Brain pericyte (primary cell): ENCODE results near the gene KIRREL3.

Experiments used
- DNase-seq: peaks from one replicate; pipeline ENCODE4 v3.0.0-alpha.2; 2012; ENCODE audit warnings: low read depth, low spot score

KIRREL3 gene

GRCh38 chr11:126740846-126741245, 259.7 kb downstream of the KIRREL3 start:
- no peak for DNase-seq

DNA sequence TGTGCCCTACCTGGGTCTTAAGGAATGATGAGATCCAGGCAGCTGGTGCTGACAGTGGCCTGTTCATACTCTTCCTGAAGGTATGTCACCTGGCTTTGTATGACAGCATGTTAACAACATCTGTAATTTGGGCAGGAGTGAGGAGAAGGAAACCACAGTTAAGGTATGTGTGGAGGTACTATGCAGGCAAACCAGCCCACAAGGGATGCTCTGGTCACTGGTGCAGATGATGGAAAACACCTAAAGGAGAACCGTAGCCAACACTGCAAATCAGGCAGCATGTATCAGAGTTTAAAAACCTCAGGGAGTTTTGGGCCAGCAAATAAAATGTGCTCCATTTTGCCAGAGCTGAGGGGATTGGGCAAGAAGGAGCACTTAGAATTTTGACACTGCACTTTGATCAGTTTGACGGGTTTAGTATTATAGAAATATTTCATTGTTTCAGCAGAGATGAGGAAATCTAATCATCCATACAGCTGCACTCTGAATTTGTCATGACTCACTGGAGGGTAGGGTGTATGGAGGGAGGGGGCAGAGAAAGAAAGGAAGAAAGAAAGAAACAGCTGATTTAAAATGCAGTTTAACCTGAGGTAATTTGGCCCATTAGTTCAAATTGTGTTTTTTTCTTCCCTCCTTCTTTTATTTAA, 260.9 kb downstream of the KIRREL3 start:
- DNase-seq = no peak

DNA sequence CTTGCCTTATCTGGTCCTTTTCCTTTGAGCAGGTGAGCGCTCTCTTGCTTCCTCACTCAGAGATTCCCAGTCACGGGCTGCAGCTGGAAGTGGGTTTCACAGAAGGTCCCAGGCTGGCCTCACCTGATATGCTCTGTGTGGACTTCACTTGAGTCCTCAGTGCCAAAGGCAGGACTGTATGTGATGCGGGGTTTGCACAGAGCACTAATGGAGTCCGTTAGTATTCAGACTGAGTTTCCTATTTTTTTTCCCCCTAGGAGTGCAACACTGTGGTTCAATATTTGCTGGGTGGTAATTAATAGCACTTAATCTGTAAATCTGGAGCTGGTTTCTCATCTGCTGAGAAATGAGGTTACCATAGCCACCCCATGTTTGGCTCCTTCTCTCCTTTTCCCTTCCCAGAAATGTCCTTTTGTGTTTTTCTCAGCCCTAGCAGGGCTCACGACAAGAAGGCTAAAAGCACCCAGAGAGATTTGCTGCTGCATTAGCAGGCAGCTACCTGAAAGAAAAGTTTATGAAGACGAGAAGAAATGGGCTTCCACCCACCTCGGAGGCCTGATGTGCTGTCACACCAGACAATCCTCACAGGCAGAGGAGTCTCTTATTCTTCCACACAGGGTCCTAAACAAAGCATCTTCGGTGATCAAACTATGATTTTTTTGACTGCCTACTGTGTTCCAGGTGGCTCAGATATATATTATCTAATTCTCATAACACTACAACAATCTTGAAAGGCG, 262.1 kb downstream of the KIRREL3 start:
- no peak for DNase-seq

GRCh38 chr11:126736682-126737572, 263.6 kb downstream of the KIRREL3 start:
- no peak for DNase-seq

GRCh38 chr11:126734752-126735151, 265.8 kb downstream of the KIRREL3 start:
- DNase-seq = no peak

DNA sequence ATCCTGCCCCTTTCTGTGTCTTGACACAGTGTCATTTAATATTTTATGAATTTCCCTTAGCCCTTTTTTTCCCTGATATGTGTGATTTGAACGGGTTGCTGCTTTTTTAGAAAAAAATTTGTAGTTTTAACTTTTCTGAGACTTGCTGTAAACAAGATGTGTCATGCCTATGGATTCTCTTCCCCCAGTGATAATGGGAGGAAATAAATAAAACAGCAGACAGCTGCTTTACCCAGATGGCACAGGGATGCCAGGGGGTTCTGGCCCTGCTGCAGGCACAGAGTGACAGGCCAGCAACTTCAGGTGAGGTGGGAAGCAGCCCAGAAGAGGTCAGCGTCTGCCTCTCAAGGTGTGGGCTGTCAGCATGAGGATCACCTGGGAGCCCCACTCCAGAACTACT, 266.9 kb downstream of the KIRREL3 start:
- DNase-seq = no peak

GRCh38 chr11:126732981-126733380, 267.6 kb downstream of the KIRREL3 start:
- DNase-seq = no peak

DNA sequence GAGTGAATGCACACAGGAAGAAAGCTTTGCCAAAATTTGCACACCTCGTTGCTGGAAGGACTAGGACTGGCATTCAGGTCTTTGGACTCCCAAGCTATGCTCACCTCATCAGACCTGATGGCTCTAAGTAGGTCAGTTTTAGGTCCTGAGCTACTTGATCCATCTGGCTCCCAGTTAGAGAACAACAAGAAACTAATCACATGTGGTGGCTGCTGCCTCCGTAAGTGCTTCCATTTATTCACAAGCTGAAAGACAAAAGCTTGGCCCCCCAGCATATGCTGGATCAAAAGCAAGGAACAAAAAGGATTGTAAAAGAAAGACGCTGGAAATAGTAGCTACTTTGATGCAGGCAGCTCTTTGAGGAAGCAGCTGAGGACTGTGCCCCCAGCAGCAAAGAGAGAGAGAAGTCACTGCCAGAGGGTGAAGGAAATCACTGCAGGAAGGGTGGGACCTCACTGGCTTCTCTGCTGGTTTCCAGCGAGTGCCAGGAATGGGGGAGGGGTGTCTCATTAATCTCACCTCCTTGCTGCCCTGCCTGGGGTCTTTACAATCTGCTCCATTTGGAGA, 268.9 kb downstream of the KIRREL3 start:
- no peak for DNase-seq

GRCh38 chr11:126727381-126727780, 273.2 kb downstream of the KIRREL3 start:
- no peak for DNase-seq

- no peak for DNase-seq
These were observed 275.0 kb downstream of the KIRREL3 start for GRCh38 chr11:126725521-126725920.

GRCh38 chr11:126725043-126725442, 275.5 kb downstream of the KIRREL3 start:
- no peak for DNase-seq

DNA sequence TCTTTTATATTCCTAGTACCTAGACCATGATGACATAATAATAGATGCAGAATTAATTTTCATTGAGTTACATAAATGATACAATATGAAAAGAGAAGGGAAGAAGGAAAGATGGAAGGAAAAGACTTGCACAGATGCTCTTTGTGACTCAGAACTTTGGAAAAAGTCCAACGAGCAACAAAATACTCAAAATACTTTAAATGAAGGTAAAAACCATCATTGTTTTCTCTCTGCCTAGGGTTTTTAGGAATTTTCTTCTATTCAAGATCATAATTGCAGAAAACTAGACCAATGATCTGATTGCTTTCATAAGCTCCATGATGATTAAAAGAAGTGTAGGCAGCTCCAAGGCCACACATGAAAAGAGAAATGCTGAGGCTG, 276.9 kb downstream of the KIRREL3 start:
- no peak for DNase-seq

DNA sequence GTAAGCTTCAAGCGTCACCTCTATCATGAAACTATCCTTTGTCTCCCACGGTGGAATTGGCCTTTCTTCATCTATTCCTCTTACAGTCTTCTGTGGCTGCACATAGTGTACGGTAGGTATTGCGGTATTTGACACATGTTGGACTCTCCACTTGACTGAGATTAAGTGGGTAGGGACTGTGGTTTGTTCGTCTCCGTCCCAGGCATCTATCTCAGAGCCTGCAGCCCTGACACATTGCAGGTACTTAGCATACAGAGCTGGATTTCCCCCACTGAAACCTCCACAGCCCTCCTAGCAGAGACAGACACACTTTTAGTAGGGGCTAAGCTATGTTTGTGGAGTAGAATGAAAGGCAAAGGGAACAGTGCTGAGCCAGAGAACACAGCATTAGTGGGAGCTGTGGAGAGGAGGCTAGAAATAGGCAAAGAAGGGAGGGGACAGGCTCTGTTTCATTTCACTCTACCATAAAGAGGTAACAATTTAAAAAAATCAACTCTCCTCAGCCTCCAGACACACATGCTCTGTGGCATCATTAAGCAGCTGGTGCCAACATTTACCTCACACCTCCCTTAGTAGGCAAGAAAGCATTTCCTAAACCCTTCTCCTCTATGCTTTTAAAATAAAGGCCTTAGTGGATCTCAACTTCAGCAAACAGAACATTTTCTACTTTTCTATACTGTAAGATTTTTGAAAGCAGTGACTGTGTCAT, 277.5 kb downstream of the KIRREL3 start:
- no peak for DNase-seq

DNA sequence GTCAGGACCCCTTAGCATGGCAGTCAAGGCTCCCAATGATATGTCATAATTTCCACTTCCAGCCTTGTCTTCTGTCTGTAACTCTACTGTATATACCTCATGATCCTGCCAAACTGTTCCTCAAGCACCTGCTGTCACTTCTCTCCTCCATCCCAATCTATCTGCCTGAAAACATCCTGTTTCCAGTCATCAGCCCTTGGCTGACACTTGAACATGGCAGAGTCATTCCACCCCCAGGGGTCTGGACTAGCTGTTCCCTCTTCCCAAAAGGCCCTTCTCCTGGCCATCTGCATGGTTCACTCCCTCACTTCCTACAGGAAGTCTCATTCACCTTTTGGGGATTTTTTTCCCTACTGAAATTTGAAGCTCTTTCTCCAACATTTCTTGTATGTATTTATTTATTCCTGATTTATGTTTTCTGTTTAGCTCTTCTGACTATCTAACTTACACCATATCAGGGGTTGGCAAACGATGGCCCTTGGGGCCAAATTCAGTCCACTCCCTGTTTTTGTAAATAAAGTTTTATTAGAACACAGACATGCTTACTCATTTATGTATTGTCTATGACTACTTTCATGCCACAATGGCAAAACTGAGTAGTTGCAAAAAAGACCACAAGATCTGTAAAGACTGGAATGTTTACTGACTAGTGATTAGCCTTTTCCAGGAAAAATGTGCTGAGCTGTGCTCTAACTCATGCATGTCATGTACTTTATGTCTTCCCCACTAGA, 278.4 kb downstream of the KIRREL3 start:
- no peak for DNase-seq

- DNase-seq = no peak
These were observed 279.9 kb downstream of the KIRREL3 start for GRCh38 chr11:126720539-126721235.

GRCh38 chr11:126719740-126720139, 280.8 kb downstream of the KIRREL3 start:
- no peak for DNase-seq

DNA sequence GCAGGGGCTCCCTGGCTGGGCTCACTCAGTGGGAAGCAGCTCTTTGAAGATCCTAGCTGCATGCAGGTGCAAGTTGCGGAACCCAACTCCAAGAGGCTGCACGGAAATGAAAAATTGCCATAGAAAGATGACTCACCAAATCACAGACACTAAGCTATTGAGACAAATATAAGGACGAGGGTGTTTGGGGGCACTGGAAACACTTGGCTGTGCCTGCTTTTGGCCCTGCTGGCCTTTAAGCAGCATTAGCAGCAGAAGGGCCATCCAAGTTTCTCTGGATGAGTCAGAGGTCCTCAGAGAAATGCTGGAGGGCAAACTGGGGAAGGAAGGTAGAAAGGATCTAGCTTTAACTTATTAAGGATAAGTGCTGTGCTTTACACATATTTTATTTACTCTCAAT, 282.3 kb downstream of the KIRREL3 start:
- no peak for DNase-seq

- DNase-seq = no peak
These were observed 284.0 kb downstream of the KIRREL3 start for GRCh38 chr11:126716456-126717083.

DNA sequence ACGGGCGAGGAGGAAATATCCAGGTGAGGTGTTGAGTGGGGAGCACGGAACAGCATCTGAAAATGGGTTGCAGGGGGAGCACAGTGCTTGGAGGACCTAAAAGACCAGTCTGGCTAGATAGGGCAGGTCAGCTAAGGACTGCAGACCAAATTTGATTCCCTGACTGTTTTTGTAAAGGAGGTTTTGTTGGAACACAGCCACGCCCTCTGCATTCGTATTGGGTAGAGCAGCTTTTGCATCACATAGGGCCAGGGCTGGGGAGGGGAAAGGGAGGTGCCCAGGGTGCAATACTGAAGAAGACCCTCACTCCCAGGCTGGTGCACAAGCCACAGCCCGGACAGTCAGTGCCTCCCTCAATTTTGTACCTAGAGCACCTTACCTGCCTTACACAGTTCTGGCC, 286.8 kb downstream of the KIRREL3 start:
- DNase-seq = no peak
